GM12878 (cell line): ENCODE results near the gene DEF6. TPM values are rescaled to one million over a fixed set of nuclear protein-coding genes. Genes with fewer than 3 reads are reported as not detected.

Experiments used
- ATAC-seq: fragments of 200-7000 bp; cut with Tn5 transposase; 3 replicates; pipeline ENCODE4 v1.9.1; 2020; ENCODE audit warnings: mild to moderate bottlenecking, moderate library complexity
- BruUV-seq: library from RNA; stranded (reverse); fragments of 400-500 nt; replicated peaks from 2 replicates; lab custom pipeline; 2021; lab: Mats Ljungman, UMichigan
- CTCF ChIA-PET: fragments of 300-600 bp; sonication (Branson Sonifier 250); formaldehyde crosslinking; extraction: SDS; loops from one replicate; lab custom pipeline; 2021; ENCODE audit warnings: inconsistent platforms; lab: Yijun Ruan, JAX
- POLR2A ChIA-PET: fragments of 350-600 bp; formaldehyde crosslinking; extraction: SDS; loops from one replicate; lab custom pipeline; 2021; ENCODE audit warnings: inconsistent platforms; lab: Charles Lee
- RAD21 ChIA-PET: fragments of 300-600 bp; sonication (Branson Sonifier 250); formaldehyde crosslinking; loops from one replicate; lab custom pipeline; 2023; ENCODE audit warnings: antibody characterized with exemption; ENCODE audit not compliant: unreplicated experiment; lab: Charles Lee
- SMC1A ChIA-PET: fragments of 300-600 bp; sonication (Branson Sonifier 250); formaldehyde crosslinking; loops from one replicate; lab custom pipeline; 2023; ENCODE audit not compliant: unreplicated experiment, uncharacterized antibody; lab: Charles Lee
- DNase-seq: peaks from one replicate; pipeline ENCODE4 v3.0.0-alpha.2; 2011; ENCODE audit warnings: low read depth, low spot score
- FAIRE-seq: peaks from 3 replicates; lab custom pipeline; 2011; peaks lifted over from hg19 to GRCh38; lab: Jason Lieb, UNC
- H2AFZ ChIP-seq: 2 replicates; pipeline ENCODE4 v1.6.0; 2011; ENCODE audit warnings: low read depth, low read length, control low read depth; ENCODE audit not compliant: control insufficient read depth
- H3K27ac ChIP-seq: 2 replicates; pipeline ENCODE4 v1.5.1; 2011; ENCODE audit warnings: control low read depth; ENCODE audit not compliant: control insufficient read depth, insufficient read depth
- H3K27me3 ChIP-seq, 2 experiments: replicated peaks in 1 of 2; 2 replicates each; pipeline versions ENCODE4 v1.6.0 to v1.6.1; 2011; ENCODE audit warnings: low read length in 1 of 2; ENCODE audit not compliant: control insufficient read depth in 2 of 2, insufficient read depth in 2 of 2
- H3K36me3 ChIP-seq, 2 experiments: 2 replicates each; pipeline ENCODE4 v1.5.1; 2011; ENCODE audit warnings: low read length in 1 of 2; ENCODE audit not compliant: control insufficient read depth in 2 of 2, insufficient read depth in 2 of 2
- H3K4me1 ChIP-seq: 2 replicates; pipeline ENCODE4 v1.6.1; 2011; ENCODE audit warnings: mild to moderate bottlenecking, low read length, moderate library complexity, mixed read lengths; ENCODE audit not compliant: control insufficient read depth, insufficient read depth
- H3K4me2 ChIP-seq: 2 replicates; pipeline ENCODE4 v1.6.0; 2011; ENCODE audit warnings: control low read depth; ENCODE audit not compliant: control insufficient read depth, insufficient read depth
- H3K4me3 ChIP-seq: fragments of 200-600 bp; sonication (generic); 2 replicates; pipeline ENCODE4 v1.5.1; 2016
- H3K79me2 ChIP-seq: 2 replicates; pipeline ENCODE4 v1.6.0; 2011; ENCODE audit warnings: low read length; ENCODE audit not compliant: control insufficient read depth, insufficient read depth
- H3K9ac ChIP-seq: 2 replicates; pipeline ENCODE4 v1.8.0; 2011; ENCODE audit warnings: low read length, control low read depth, mixed read lengths; ENCODE audit not compliant: control insufficient read depth, insufficient read depth
- H3K9me3 ChIP-seq: replicated peaks from 3 replicates; pipeline ENCODE4 v1.5.1; 2011; ENCODE audit warnings: mild to moderate bottlenecking, low read length; ENCODE audit not compliant: control insufficient read depth, insufficient read depth
- H4K20me1 ChIP-seq: 2 replicates; pipeline ENCODE4 v1.6.0; 2011; ENCODE audit not compliant: control insufficient read depth, insufficient read depth
- BCL3 ChIP-seq: IDR thresholded peaks from 2 replicates; pipeline ENCODE4 v1.6.1; 2011; ENCODE audit warnings: borderline replicate concordance, low read depth, mild to moderate bottlenecking, moderate library complexity, low read length; ENCODE audit not compliant: insufficient read depth, poor library complexity, severe bottlenecking
- CHD2 ChIP-seq: IDR thresholded peaks from 2 replicates; pipeline ENCODE4 v1.6.1; 2011; ENCODE audit warnings: low read depth, low read length, improper control_type of control experiment, borderline replicate concordance
- CREB1 ChIP-seq: IDR thresholded peaks from 2 replicates; pipeline ENCODE4 v1.6.1; 2012; ENCODE audit warnings: low read depth, mild to moderate bottlenecking, inconsistent platforms
- EP300 ChIP-seq, 2 experiments: fragments of 150-350 bp in 1 of 2; IDR thresholded peaks; 2 replicates each; pipeline ENCODE4 v1.6.1; 2011 to 2012; ENCODE audit warnings: low read depth in 2 of 2, low read length in 2 of 2, borderline replicate concordance in 1 of 2, improper control_type of control experiment in 1 of 2, inconsistent platforms in 1 of 2; ENCODE audit not compliant: control insufficient read depth in 1 of 2
- ESRRA ChIP-seq: IDR thresholded peaks from 2 replicates; pipeline ENCODE4 v1.6.1; 2012; ENCODE audit warnings: mild to moderate bottlenecking, low read length, improper control_type of control experiment
- ETV6 ChIP-seq, 2 experiments: fragments of 450-650 bp in 1 of 2; IDR thresholded peaks in 1 of 2; conservative IDR thresholded peaks in 1 of 2; 2 replicates each; pipeline ENCODE4 v1.6.1; 2014; ENCODE audit warnings: antibody characterized with exemption in 1 of 2, borderline replicate concordance in 1 of 2, low read depth in 1 of 2, mild to moderate bottlenecking in 1 of 2, moderate library complexity in 1 of 2
- IKZF2 ChIP-seq, 2 experiments: fragments of 450-650 bp; IDR thresholded peaks; 2 replicates each; pipeline ENCODE4 v1.6.1; 2017; ENCODE audit warnings: mild to moderate bottlenecking in 2 of 2, moderate library complexity in 2 of 2
- IRF3 ChIP-seq: fragments of 450-650 bp; IDR thresholded peaks from 2 replicates; pipeline ENCODE4 v1.6.1; 2014; ENCODE audit warnings: mild to moderate bottlenecking
- MAX ChIP-seq: IDR thresholded peaks from 2 replicates; pipeline ENCODE4 v1.6.1; 2012; ENCODE audit warnings: low read depth, low read length, improper control_type of control experiment
- TCF12 ChIP-seq: IDR thresholded peaks from 2 replicates; pipeline ENCODE4 v1.6.1; 2011; ENCODE audit warnings: low read depth, mild to moderate bottlenecking, low read length
- ZNF592 ChIP-seq: fragments of 450-650 bp; IDR thresholded peaks from 2 replicates; pipeline ENCODE4 v1.6.1; 2017; ENCODE audit warnings: mild to moderate bottlenecking, moderate library complexity
- WGBS: methylation state at CpG from one replicate; pipeline ENCODE4 v1.1.6; 2016; ENCODE audit warnings: low lambda C conversion rate; ENCODE audit not compliant: insufficient replicate concordance, insufficient coverage; ENCODE audit errors: missing lambda C conversion rate; 5-methylcytosine and 5-hydroxymethylcytosine counted together
- in situ Hi-C: fragments of 300-500 bp; cut with MboI; formaldehyde crosslinking; loops from 9 replicates; pipeline ENCODE4 v1.14.3; 2018; ENCODE audit warnings: mixed read lengths
- intact Hi-C: fragments of 100-400 bp; cut with micrococcal nuclease; formaldehyde crosslinking; loops from one replicate; pipeline ENCODE4 v1.14.2; 2022; ENCODE audit not compliant: unreplicated experiment
- polyA plus RNA-seq, 11 experiments: library from polyadenylated mRNA; depleted of rRNA in 4 of 11; unstranded in 6 of 11; stranded (reverse) in 5 of 11; fragments of >200 nt; fragmentation: Nextera tagmentation in 4 of 11; fragmentation: Illumina TruSeq in 1 of 11; extraction: Ambion mirVana in 4 of 11; extraction: Trizol in 1 of 11; gene quantifications; 1 replicate in 1 of 11; 2 replicates in 10 of 11; pipeline versions ENCODE4 v1.2.1 to v1.2.3, GENCODE V29; 2011 to 2016; ENCODE audit warnings: inconsistent platforms in 2 of 11, missing spikeins in 2 of 11, low read depth in 1 of 11
- total RNA-seq, 4 experiments: library from RNA; depleted of rRNA in 3 of 4; stranded (reverse); fragments of >200 nt in 3 of 4; fragmentation: Illumina TruSeq in 1 of 4; extraction: Trizol in 1 of 4; gene quantifications; 2 replicates each; pipeline versions ENCODE4 v1.2.1 to v1.2.3, GENCODE V29; 2013 to 2021

The DEF6 gene
- total and polyA plus RNA-seq, 10 of the 15 experiments (the other 5 are each of a cell fraction or from before 2014, with no cell fraction given) = 3.3 to 69.5 (median 48.8) TPM

GRCh38 chr6:35360349-35361138 lies 62.9 kb downstream of the DEF6 start:
- Histone ChIP-seq H3K9ac (no peak overlapping the region), H4K20me1 (no peaks in the 10 kb centered on the region), H3K4me1 (peaks cover 4% of the 10 kb centered on the region; the same call in 1 of the 2 replicates), H3K9me3 (no peaks in the 10 kb centered on the region), H3K36me3 (peaks cover 0 to 14% of the 10 kb centered on the region in 2 experiments; a peak in 3 of 4 replicates), H3K4me2 (no peak overlapping the region), H3K79me2 (peaks cover 1% of the 10 kb centered on the region), H3K27ac (no peak overlapping the region), H3K4me3 (no peak overlapping the region), H2AFZ (no peak overlapping the region), H3K27me3 (no peaks in the 10 kb centered on the region)
- in situ Hi-C loops = no loop called here
- ChIA-PET SMC1A (interaction anchor here (0.9 to 1.4 kb wide), 4 partner anchors 11 to 88 kb away, joined by 3 to 5 read pairs (median 4); no protein-coding TSS in a partner anchor), RAD21 (interaction anchor here (1.6 kb wide), 1 partner anchor 12 kb away, joined by 4 read pairs; no protein-coding TSS in a partner anchor), POLR2A (no interaction called here), CTCF (interaction anchor here (1.1 kb wide), 1 partner anchor 88 kb away, joined by 3 read pairs; no protein-coding TSS in a partner anchor)
- DNase-seq (no peak), FAIRE-seq (no peak), ATAC-seq (no peak)
- intact Hi-C loops = no loop called here
- BruUV-seq = no TSS peak
- 75% methylated on average over 8 of the region's 8 CpGs for WGBS
- TF ChIP-seq ETV6 (conservative IDR thresholded peaks at IDR 0.05 in 1 of 2, IDR thresholded peaks at IDR 0.05 in 1 of 2; ENCODE audit: borderline replicate concordance in 1 of 2, low read depth in 1 of 2) (no peak), ESRRA (no peak), EP300 (IDR thresholded peaks at IDR 0.05; ENCODE audit: borderline replicate concordance in 1 of 2, control insufficient read depth in 1 of 2, low read depth in 2 of 2, low read length in 2 of 2) (no peak), CHD2 (no peak), IKZF2 (IDR thresholded peaks at IDR 0.05) (no peak), TCF12 (no peak), IRF3 (no peak), MAX (no peak), CREB1 (no peak), ZNF592 (no peak), BCL3 (no peak)
